ENCODE data around the gene DISC1. TPM values are rescaled to one million over a fixed set of nuclear protein-coding genes. Genes with fewer than 3 reads are reported as not detected.

Gene DISC1
- total RNA-seq, 6 experiments from 2014 or later, result 1.8 to 3.3 (median 2.4) TPM

DNA sequence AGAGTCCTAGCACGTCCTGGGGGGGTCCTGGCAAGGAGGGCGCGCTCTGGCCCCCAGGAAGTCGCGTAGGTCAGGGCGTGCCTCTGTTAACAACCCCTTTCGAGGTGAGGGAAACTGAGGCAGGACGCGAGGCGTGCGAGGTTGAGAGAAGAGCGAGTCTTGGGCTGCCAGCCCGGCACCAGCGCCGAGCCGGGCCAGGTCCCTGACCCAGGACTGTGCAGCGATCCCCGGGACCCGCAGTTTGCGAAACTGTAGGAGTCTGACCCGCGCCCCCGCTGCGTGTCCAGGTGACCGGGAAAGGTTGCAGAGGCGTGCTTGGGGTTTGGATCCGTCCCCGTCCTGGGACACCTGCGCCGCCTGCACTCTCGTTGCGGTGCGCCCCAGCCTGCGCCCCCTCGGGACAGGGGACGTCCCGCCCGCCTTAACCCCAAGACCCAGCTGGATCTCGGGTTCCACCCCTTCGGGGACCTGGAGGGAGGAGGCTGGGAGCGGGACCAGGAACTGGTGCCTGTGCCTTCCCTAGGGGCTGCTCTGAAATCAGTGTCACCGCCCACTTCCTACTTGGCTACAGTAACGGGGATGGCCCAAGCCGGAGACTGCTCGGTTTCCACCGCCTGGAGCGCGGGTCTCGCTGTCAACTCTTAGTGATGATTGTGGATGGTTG lies 493 bp downstream of the DISC1 start:
- intact Hi-C loops (cut with DNase I), result no loop called here
- WGBS (ENCODE audit: insufficient coverage, low coverage, low lambda C conversion rate, missing lambda C conversion rate), result 0% methylated on average over 14 of the region's 49 CpGs
- DNase-seq, result peak; percentile 65 to 66 (median 66)
- H3K27me3 ChIP-seq, result no peaks in the 10 kb centered on the region
- no peaks in the 10 kb centered on the region for H3K4me1 ChIP-seq
- TF ChIP-seq, protein P1, sequence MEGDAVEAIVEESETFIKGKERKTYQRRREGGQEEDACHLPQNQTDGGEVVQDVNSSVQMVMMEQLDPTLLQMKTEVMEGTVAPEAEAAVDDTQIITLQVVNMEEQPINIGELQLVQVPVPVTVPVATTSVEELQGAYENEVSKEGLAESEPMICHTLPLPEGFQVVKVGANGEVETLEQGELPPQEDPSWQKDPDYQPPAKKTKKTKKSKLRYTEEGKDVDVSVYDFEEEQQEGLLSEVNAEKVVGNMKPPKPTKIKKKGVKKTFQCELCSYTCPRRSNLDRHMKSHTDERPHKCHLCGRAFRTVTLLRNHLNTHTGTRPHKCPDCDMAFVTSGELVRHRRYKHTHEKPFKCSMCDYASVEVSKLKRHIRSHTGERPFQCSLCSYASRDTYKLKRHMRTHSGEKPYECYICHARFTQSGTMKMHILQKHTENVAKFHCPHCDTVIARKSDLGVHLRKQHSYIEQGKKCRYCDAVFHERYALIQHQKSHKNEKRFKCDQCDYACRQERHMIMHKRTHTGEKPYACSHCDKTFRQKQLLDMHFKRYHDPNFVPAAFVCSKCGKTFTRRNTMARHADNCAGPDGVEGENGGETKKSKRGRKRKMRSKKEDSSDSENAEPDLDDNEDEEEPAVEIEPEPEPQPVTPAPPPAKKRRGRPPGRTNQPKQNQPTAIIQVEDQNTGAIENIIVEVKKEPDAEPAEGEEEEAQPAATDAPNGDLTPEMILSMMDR (IDR thresholded peaks at IDR 0.05), result no peak
- no peak for TF ChIP-seq POLR2A (IDR thresholded peaks at IDR 0.05)
- peak; percentile 71 to 77 (median 73) for ATAC-seq
- no peaks in the 10 kb centered on the region for H3K9me3 ChIP-seq
- peak overlapping the region; percentile 70 to 96 (median 73) for H3K27ac ChIP-seq
- peak overlapping the region; percentile 59 to 66 (median 64) for H3K4me3 ChIP-seq
- H3K36me3 ChIP-seq, result no peaks in the 10 kb centered on the region

- H3K9me3 ChIP-seq, result no peaks in the 10 kb centered on the region
- no peaks in the 10 kb centered on the region for H3K36me3 ChIP-seq
- H3K27ac ChIP-seq, result peak overlapping the region in 1 of 3 donors; percentile 70
- intact Hi-C loops (cut with DNase I), result no loop called here
- 58% methylated on average over 5 of the region's 5 CpGs for WGBS (ENCODE audit: insufficient coverage, low coverage, low lambda C conversion rate, missing lambda C conversion rate)
- no peaks in the 10 kb centered on the region for H3K4me1 ChIP-seq
- no peaks in the 10 kb centered on the region for H3K27me3 ChIP-seq
- H3K4me3 ChIP-seq, result no peak overlapping the region
- ATAC-seq, result no peak
- no peak for DNase-seq
- no peak for TF ChIP-seq POLR2A (IDR thresholded peaks at IDR 0.05)
- TF ChIP-seq, protein P1 (IDR thresholded peaks at IDR 0.05), result no peak
Measured at GRCh38 chr1:231628207-231628876, 1.8 kb downstream of the DISC1 start.

- intact Hi-C loops (cut with DNase I), result no loop called here
- Histone ChIP-seq H3K4me1 (no peaks in the 10 kb centered on the region), H3K27ac (peak overlapping the region in 1 of 3 donors; percentile 70), H3K4me3 (no peak overlapping the region), H3K36me3 (no peaks in the 10 kb centered on the region), H3K27me3 (no peaks in the 10 kb centered on the region), H3K9me3 (no peaks in the 10 kb centered on the region)
- 52% methylated on average over 6 of the region's 6 CpGs for WGBS (ENCODE audit: insufficient coverage, low coverage, low lambda C conversion rate, missing lambda C conversion rate)
- TF ChIP-seq, protein P1 (IDR thresholded peaks at IDR 0.05), result no peak
- DNase-seq (peak in 1 of 3 donors; percentile 38), ATAC-seq (peak in 3 of 4 donors; percentile 9 to 24 (median 15))
Measured at GRCh38 chr1:231629132-231629531, 2.5 kb downstream of the DISC1 start.

- Histone ChIP-seq H3K27me3 (no peaks in the 10 kb centered on the region), H3K4me3 (no peak overlapping the region), H3K36me3 (no peaks in the 10 kb centered on the region), H3K9me3 (no peaks in the 10 kb centered on the region), H3K4me1 (no peaks in the 10 kb centered on the region), H3K27ac (no peak overlapping the region)
- intact Hi-C loops (cut with DNase I), result no loop called here
- DNase-seq, result no peak
- TF ChIP-seq, protein P1 (IDR thresholded peaks at IDR 0.05), result no peak
- TF ChIP-seq POLR2A (IDR thresholded peaks at IDR 0.05), result no peak
- no peak for ATAC-seq
- WGBS (ENCODE audit: insufficient coverage, low coverage, low lambda C conversion rate, missing lambda C conversion rate), result 80% methylated on average over 10 of the region's 10 CpGs
Measured at GRCh38 chr1:231630558-231631205, 4.1 kb downstream of the DISC1 start.
